Activated CD4-positive, CD25-positive, alpha-beta regulatory T cell treated with anti-CD3 and anti-CD28 coated beads, Interleukin-2, amount 50 U/mL, for 72 hours (primary cell): ENCODE measurements around the gene PIP5KL1.
"Not testable (repeated sequence)": the region's sequence is repeated elsewhere in the genome, so short reads cannot be mapped to it uniquely, and the experiment has no call there.

Source experiments
- DNase-seq: peaks from one replicate; pipeline ENCODE4 v3.0.0; 2021

The PIP5KL1 gene

DNA sequence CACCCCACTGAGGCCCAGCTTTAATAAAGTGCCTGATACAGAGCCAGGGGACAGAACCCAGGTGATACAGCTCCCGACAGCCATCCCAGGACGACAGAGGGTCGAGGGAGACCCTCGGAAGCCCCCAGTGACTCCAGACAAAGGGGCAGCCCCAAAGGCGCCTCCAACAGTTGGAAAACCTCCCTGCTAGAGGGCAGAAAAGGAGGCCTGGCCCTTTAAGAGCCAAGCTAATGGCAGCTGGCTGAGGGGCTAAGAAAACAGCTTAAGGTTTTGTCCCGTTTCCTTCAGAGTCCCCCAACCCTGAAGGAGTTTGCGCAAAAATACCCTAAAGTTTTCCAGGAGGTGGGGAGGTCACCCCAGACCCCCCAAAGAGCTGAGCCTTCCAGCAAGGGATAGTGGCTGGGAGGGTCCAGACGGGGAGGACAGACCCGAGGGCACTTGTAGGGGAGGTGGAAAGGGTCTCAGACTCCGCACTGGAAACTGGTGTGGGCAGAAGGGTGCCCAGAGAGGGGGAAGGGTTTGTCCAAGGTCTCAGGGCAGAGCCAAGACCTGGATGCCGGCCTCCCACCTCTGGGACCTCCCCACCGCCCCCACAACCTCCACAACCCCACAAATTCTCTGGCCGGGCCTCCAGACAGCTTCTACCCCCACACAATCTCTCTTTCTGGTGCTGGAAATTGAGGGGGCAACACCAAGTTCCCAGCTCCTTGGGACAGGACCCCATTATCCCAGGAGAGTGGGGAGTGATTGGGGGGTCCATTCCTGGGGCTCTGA is 44.9 kb downstream of the PIP5KL1 start:
- no peak for DNase-seq

DNA sequence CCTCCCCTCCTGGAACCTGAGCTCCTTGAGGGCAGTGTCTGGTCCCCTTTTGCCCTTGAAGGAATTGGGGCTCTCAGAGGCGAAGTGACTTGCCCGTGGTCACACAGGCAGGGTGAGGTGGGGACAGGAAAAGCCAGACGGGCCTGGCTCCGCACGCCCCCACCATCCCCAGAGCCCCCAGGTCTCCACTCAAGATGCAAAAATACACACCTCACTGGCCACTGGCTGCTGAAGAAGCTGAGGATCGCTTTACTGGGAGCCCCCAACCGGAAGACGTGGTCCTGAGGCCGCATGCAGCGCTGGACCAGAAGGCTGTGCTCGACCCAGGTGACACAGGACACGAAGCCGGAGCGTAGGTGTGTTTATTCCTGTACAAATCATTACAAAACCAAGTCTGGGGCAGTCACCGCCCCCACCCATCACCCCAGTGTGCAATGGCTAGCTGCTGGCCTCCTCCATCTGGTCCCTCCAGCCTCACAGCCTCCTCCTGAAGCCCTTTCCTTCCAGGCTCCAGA is 45.5 kb downstream of the PIP5KL1 start:
- DNase-seq, result no peak

DNA sequence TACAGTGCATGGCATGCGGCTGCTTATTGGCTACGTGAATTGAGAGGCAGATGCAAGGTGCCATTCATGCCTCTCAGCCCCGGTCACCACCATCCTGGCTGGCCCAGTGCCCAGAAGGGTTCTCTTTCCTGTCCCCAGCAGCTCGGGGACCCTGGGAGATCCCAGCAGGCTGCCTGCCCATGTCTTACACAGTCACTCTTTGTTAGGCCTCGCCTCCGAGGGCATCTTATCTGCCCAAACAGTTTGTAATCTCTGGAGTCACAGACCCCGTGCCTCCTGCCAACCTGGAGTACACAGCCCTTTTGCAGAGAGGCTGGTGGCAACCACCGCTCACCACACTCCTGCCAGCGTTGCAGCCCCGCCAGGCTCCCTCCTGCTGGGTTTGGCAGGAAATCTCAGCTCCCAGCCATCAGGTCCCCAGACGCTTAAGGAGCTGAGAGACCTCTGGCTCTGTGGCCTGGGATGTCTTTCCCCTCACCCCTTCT is 46.1 kb downstream of the PIP5KL1 start:
- DNase-seq, result no peak

DNA sequence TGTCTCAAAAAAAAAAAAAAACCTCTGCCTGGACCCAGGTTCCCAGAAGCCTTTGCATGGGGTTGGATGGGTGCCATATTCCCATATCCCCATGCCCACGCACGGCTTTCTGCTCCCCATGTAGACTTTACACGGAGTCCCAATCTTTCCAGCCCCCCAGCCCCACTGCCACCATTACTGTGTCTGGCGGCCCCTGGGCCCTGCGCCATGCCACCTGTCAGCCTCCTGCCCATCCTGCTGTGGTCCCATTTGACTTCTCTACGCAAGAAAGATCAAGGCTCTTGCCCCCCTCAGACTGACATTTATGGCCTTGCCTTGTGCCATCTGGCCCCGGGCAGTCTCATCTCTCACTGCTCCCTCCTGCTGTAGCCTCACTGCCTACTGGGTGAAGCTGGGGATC is 46.6 kb downstream of the PIP5KL1 start:
- DNase-seq, result no peak

DNA sequence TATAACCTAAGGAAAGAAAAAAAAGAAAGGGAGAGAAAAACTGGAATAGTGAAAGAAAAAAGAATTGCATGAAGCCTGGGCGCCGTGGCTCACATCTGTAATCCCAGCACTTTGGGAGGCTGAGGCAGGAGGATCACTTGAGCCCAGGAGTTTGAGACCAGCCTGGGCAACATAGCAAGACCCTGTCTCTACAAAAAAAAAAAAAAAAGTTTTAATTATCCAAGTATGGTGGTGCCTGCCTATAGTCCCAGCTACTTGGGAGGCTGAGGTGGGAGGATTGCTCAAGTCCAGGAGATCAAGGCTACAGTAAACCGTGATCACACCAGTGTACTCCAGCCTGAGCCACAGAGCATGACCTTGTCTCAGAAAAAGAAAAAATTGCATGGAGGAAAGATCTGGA is 48.9 kb downstream of the PIP5KL1 start:
- DNase-seq, result not testable (repeated sequence)

DNA sequence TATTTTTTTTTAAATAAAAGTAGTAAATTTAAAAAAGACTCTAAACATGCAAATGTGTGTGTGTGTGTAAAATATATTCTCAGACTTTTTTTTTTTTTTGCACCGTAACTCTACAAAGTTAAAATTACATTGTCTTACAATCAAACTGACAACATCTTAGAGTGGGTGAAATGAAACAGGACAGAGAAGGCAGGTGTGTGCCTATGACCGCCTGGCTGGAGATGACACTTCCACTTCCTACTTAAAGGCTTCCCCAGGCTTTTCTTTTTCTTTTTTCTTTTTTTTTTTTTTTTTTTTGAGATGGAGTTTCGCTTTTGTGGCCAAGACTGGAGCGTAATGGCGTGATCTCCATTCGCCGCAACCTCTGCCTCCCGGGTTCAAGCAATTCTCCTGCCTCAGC is 50.4 kb downstream of the PIP5KL1 start:
- no peak for DNase-seq

DNA sequence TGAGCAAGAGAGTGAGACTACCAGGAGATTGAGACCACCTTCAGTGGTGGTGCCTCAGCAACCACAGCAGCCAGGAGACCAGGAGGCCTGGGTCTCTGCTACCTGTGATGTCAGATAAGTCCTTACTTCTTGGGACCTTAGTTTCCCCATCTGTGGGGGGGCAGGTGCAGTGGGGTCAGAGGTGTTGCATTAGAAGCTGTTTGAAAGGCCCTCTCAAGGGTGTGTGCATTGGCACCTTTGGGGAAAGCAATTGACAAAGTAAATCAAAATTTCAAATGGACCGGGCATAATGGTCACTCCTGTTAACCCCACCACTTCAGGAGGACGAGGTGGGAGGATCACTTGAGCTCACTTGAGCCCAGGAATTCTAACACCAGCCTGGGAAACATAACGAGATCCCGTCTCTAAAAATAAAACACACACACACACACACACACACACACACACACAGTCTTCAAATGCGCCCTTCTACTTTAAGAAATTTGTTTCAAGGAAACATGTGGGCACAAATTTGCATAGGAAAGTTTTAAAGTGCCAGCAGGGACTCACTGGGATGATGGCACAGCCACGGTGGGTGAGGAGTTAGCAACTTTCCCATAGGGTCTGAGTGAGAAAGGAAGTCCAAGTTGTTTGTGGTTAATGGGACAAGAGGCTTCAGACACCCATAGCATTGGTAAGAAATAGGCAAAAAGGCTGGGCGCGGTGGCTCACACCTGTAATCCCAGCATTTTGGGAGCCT is 51.8 kb downstream of the PIP5KL1 start:
- DNase-seq, result no peak

DNA sequence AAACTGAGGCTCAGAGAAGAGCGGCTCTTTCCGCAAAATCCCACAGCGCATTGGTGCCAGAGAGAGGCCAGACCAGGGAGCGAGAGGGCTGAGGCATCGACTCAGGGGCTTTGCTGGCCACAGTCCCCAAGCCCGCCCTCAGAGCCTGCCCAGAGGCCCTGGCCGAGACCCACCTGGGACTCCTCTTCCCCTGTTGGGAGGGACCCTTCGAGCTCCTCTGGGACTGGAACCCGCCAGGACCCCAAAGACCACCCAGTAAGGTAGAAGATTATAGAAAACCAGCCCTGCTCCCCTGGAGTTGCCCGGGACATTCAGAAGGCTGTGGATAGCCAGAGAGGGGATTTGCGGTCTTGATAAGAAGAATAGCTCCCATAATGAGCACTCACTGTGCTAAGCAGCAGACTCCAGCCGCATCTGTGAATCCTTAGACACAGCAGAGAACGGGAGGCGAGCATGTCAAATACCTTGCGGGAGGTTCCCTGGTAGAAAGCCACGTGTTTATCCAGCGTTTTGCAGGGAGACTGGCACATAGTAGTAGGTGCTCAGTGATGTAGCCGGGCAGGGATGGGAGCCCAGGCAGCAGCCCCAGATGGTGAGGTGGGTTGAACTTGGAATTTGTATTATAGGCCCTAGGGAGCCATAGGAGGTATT is 52.5 kb downstream of the PIP5KL1 start:
- no peak for DNase-seq

DNA sequence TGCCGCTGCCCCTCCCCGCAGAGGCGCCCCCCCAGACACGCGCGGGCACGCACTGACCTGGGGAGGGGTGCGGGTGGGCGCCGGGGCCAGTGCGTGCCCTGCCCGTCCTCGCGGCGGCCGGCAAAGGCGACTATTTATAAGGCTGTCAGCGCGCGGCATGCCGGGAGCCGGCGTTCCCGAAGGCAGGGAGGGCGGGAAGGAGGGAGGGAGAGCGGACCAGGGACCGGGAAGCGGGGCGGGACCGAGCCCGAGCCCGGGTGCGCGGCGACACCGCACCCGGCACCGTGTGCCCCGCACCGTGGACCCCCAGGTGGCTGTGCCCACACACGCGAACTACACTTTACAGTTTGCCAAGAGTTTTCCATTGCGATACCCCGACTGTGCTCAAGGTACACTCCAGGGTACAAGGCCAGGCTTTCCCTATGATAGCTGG is 53.0 kb downstream of the PIP5KL1 start, which contains the start of gene AK1:
Gene AK1, minus strand, starts transcription at position 110 of the 433 bp plus-strand sequence. CDS start 3,058 bp downstream, outside the sequence.
- DNase-seq, result no peak

DNA sequence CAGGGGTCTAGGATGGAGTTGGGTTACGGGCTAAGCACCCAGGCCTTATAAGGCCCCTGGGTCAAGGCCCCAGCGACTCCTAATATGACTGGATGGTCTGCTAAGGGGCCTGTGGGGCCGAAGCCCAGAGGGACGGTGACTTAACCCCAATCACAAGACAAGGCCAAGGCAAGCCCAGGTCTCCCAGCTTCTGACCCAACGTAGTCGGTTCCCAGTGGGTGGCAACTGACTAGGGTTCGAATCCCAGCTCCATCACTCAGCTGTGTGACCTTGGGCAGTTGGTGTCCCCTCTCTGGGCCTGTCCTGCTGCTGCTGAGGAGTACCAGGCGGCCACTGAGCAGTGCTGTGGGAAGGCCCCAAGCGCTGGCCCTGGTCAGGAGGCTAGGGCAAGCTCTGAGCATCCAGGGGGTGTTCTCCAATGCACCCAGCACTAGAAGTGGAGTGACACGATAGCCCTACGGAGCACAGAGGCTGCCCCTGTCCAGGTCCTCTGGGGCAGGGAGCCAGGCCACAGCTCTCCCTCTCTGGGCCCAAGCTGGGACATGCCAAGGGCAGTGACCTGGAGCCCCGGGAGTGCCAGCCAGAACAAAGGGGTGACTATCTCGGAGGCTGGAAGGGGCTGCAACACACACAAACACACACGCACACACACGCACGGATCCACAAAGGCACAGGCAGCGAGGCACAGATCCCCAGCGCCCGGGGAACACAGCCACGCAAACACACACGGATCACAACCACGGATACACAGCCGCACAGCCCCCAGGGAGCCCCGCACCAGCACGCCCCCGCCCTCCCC is 53.6 kb downstream of the PIP5KL1 start:
- DNase-seq, result no peak

DNA sequence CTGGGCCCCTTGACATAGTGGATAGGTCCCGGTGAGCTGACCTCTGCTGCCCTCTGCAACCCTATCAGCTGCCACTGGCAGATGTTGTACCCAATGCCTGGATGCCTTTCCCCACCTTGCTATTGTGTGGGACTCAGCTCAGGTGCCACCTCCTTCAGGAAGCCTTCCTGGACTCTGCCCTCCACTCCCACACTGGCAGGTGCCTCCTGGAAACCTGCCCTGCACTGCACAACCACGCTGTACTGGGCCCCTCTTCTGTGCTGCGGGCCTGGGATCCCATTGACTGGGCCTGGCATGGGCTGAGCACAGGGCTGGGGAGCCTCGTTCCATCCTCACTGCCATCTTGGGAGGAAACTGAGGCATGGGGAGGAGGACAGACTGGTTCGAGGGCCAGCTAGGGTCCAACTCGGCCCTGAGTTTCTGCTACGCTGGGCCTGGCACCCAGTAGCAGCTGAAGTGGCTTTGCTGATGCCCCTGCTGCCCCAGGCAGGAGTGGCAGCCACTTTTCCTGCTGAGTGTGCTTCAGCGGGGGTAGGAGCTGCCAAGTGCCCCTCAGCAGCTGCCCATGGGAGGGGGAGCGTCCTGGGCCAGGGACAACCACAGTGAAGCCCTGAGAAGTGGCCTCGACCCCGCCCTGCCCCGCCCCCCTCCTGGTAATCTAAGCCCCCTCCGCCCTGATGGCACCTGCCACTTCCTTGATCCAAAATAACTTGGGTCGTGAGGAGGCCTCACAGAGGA is 54.4 kb downstream of the PIP5KL1 start:
- no peak for DNase-seq

DNA sequence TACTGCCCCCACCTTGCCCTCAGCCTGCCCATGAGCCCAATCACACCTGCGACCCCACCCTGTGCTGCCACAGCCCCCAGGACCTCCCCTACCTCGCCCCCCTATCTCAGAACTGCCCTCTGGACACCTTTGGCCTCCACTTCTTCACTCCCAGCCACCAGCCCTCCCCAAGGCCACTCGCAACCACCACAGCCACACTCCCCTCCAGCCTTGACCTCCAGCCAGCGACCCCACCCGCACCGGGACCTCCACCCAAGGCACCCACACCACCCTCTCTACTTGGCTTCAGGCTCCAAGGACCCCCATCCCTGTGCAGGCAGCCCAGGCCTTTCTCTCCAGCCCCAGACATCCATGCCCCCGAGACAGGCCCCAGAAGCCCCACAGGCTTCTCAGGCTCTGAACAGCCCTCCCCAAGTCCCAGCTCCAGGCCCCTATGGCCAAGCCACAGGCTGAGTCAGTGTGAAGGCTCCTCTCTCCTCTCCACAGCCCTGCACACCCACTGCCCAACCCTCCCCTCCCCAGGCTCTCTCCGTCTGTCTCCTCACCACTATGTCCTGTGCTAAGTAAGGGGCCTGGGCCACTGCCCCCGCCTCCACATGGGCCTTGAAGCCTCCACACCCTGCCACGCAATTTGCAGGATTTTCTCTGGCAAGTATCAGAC is 55.1 kb downstream of the PIP5KL1 start:
- no peak for DNase-seq

DNA sequence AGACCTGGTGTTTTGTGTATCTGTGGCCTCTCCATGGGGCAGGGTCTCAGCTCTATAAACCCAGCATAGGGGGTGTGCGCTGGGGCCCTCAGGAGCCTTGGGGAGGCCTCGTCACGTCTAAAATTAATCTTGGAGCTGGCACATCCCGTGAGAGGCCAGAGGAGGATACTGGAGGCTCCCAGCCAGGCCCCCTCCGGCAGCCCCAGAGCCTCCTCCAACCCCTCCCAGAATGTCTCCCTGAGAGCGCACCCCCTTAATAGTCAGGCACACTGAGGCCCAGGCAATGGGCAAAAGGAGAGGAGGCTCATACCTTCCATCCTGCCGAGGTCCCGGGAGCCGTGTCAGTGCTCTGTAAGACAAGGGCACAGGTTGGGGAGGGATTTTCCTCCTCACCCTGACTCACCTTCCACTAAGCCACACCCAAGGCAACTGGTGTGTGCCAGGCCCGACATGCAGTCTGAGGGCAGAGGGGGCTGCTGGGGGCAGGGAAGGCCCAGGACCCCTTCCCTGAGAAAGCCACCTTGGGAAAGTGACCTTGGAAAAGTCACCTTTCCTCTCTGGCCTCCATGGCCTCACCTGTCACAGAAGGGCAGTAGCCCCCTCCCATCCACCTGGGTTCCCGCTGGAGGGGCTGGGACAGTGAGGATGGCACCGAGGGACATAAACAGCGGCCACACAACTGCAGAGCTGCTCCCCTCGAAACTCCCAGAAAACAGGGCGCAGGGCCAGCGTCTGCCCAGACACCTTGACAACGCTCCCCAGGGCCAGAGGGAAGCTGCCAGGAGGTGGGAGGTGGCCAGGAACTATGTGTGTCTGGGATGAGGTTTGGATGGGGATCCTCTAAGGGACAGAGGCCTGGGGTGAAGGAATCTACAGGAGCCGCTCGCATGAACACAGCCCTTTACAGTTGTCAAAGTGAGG is 56.0 kb downstream of the PIP5KL1 start:
- no peak for DNase-seq

DNA sequence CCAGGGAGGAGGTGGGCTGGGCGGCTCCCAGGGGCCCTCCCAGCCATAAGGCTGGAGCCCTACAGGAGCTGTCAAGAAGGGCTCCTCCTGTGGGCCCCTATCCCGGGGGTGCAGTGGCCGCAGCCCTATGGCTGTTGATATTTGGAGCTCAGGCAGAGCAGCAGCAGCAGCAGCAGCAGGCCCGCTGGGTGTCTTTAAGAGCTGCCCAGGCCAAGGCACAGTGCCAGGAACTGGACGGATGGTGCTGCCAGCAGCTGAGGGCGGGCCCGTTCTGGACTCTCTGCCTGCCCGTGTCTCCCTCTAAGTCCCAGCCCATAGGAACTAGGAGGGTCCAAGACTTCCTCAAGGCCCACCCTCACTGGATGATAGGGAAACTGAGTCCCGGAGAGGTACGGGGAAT is 56.7 kb downstream of the PIP5KL1 start:
- DNase-seq, result no peak

DNA sequence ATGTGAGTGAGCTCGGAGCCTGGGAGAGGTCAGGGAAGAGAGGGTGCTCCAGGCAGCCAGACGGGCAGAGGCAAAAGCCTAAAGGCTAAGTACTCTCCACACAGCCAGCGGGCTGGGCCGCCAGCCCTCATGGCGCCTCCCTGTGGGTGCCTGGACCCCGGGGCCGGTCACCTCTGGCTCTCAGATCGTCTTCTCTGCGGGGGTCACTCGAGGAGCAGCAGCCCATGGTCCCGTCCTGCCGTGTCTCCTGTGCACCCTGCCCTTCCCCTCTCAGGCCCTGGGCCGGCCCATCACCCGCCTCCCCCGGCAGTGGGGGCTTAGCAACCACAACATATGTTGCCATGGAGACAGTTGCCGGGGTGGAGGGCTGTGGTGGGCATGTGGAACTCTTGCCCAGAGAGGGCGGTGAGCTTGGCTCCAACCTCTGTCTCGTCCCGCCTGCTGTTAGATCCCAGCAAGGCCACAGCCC is 57.3 kb downstream of the PIP5KL1 start:
- DNase-seq, result no peak

DNA sequence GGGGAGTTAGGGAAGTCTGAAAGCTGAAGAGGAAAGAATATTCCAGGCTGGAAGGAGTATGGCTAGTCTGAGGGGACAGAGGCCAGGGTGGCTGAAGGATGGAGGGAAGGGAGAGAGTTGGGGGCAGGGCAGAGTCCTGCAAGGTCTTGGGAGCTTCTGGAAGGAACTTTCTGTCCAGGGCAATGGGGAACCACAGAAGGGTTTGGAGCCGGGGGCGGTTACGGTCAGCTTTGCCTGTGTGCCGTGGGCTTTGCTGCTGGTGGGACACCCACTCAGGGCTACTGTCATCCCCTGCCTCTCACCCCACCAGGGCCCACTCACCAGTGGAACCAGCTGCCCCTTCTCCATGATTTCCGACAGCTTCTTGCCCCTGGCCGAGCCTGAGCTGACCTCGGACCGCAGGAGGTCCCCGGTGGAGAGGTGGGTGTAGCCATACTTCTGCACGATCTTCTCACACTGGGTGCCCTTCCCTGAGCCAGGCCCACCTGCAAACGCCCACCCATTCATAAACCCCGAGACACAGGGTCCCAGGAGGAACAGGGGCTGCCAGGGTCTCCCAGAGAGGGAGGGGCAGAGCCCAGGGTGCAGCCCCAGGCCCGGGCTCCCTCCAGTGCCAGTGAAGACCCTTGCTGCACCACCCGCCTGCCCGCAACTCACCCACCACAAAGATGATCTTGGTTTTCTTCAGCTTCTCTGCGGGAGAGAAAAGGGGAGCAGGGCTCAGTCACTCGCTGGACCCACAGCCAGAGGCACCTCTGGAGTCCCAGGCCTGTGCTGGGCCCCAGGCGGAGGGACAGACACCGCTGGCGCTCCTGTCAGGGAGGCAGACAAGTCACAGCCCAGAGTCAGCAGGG is 58.0 kb downstream of the PIP5KL1 start:
- DNase-seq, result no peak

DNA sequence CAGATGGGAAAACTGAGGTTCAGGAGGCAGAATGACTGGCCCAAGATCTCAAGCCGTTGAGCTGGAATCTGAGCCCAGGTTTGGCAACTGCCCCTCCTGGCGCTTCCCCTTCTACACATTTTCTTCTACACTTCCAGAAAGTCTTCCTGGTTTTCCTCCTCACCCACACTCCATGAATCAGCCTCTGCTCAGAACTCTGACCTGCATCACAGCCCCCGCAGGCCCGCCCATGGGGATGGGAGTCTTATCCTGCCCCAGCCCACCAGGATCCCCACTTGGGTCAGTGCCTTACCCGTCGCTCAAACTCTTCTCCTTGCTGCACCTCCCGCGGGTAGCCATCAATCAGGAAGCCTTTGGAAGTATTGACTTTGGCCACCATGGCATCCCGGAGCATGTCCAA is 59.0 kb downstream of the PIP5KL1 start:
- no peak for DNase-seq

DNA sequence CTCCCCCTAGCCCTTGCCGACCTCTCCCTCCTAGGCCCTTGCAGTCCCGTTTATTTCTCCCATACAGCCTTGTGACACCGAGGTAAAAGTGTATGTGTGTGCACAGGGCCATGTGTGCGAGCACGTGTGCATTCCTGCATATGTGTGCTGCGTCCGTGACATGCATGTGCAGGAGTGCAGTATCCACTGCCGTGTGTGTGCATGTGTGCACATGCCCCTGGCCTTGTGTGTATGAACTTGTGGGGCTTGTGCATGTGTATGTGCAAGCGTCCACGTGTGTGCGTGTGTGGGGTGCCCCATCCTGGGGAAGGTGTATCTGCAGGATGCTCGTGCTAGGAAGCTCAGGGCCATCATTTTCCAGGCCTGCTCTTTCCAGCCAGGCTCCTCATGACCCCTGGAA is 59.7 kb downstream of the PIP5KL1 start:
- no peak for DNase-seq
